Mononuclear cell (primary cell): ENCODE measurements around the gene WNT7B. TPM values are rescaled to one million over a fixed set of nuclear protein-coding genes. Genes with fewer than 3 reads are reported as not detected.

Experiments
- H3K27me3 ChIP-seq: 2 replicates; pipeline ENCODE4 v1.6.0; 2011; ENCODE audit warnings: low read length, control low read depth; ENCODE audit not compliant: insufficient read depth
- H3K4me1 ChIP-seq: 2 replicates; pipeline ENCODE4 v1.5.1; 2011; ENCODE audit warnings: mild to moderate bottlenecking, low read length, control low read depth; ENCODE audit not compliant: insufficient read depth
- H3K4me3 ChIP-seq: 2 replicates; pipeline ENCODE4 v1.5.1; 2011; ENCODE audit warnings: mild to moderate bottlenecking, low read length, moderate library complexity
- H3K9me3 ChIP-seq: 2 replicates; pipeline ENCODE4 v1.5.1; 2011; ENCODE audit warnings: low read depth, mild to moderate bottlenecking, control low read depth, low read length
- total RNA-seq: library from RNA; depleted of rRNA; stranded (reverse); fragments of >200 nt; gene quantifications from one replicate; pipeline ENCODE4 v1.2.3, GENCODE V29; 2012

The WNT7B gene
- total RNA-seq, 1 donor = not detected

GRCh38 chr22:45895436-45896152 lies 81.4 kb downstream of the WNT7B start:
- no peak overlapping the region for H3K4me3 ChIP-seq
- no peaks in the 10 kb centered on the region for H3K27me3 ChIP-seq
- no peaks in the 10 kb centered on the region for H3K9me3 ChIP-seq
- no peaks in the 10 kb centered on the region for H3K4me1 ChIP-seq

GRCh38 chr22:45893516-45893915 lies 83.4 kb downstream of the WNT7B start:
- Histone ChIP-seq H3K27me3 (no peaks in the 10 kb centered on the region), H3K4me3 (no peak overlapping the region), H3K4me1 (no peaks in the 10 kb centered on the region), H3K9me3 (no peaks in the 10 kb centered on the region)

GRCh38 chr22:45892681-45893461 lies 84.1 kb downstream of the WNT7B start:
- H3K4me3 ChIP-seq = no peak overlapping the region
- no peaks in the 10 kb centered on the region for H3K27me3 ChIP-seq
- H3K4me1 ChIP-seq = no peaks in the 10 kb centered on the region
- H3K9me3 ChIP-seq = no peaks in the 10 kb centered on the region

GRCh38 chr22:45891996-45892621 lies 84.9 kb downstream of the WNT7B start:
- H3K9me3 ChIP-seq = no peaks in the 10 kb centered on the region
- no peaks in the 10 kb centered on the region for H3K4me1 ChIP-seq
- H3K4me3 ChIP-seq = no peak overlapping the region
- H3K27me3 ChIP-seq = no peaks in the 10 kb centered on the region

GRCh38 chr22:45891471-45891995 lies 85.4 kb downstream of the WNT7B start:
- Histone ChIP-seq H3K27me3 (no peaks in the 10 kb centered on the region), H3K9me3 (no peaks in the 10 kb centered on the region), H3K4me1 (no peaks in the 10 kb centered on the region), H3K4me3 (no peak overlapping the region)

GRCh38 chr22:45891021-45891421 lies 85.9 kb downstream of the WNT7B start:
- no peaks in the 10 kb centered on the region for H3K9me3 ChIP-seq
- no peaks in the 10 kb centered on the region for H3K27me3 ChIP-seq
- H3K4me1 ChIP-seq = no peaks in the 10 kb centered on the region
- H3K4me3 ChIP-seq = no peak overlapping the region

GRCh38 chr22:45890351-45890635 lies 86.7 kb downstream of the WNT7B start:
- Histone ChIP-seq H3K27me3 (no peaks in the 10 kb centered on the region), H3K9me3 (no peaks in the 10 kb centered on the region), H3K4me3 (no peak overlapping the region), H3K4me1 (no peaks in the 10 kb centered on the region)

- H3K4me1 ChIP-seq = no peaks in the 10 kb centered on the region
- no peaks in the 10 kb centered on the region for H3K9me3 ChIP-seq
- H3K27me3 ChIP-seq = no peaks in the 10 kb centered on the region
- H3K4me3 ChIP-seq = no peak overlapping the region
These were observed 87.2 kb downstream of the WNT7B start for GRCh38 chr22:45889539-45890350.

- H3K4me1 ChIP-seq = no peaks in the 10 kb centered on the region
- H3K9me3 ChIP-seq = no peaks in the 10 kb centered on the region
- no peak overlapping the region for H3K4me3 ChIP-seq
- H3K27me3 ChIP-seq = no peaks in the 10 kb centered on the region
These were observed 87.8 kb downstream of the WNT7B start for GRCh38 chr22:45889093-45889538.

GRCh38 chr22:45888221-45889092 lies 88.5 kb downstream of the WNT7B start:
- no peaks in the 10 kb centered on the region for H3K4me1 ChIP-seq
- no peak overlapping the region for H3K4me3 ChIP-seq
- no peaks in the 10 kb centered on the region for H3K9me3 ChIP-seq
- H3K27me3 ChIP-seq = no peaks in the 10 kb centered on the region

GRCh38 chr22:45887202-45888131 lies 89.5 kb downstream of the WNT7B start:
- H3K27me3 ChIP-seq = no peaks in the 10 kb centered on the region
- no peak overlapping the region for H3K4me3 ChIP-seq
- H3K4me1 ChIP-seq = no peaks in the 10 kb centered on the region
- H3K9me3 ChIP-seq = no peaks in the 10 kb centered on the region

- Histone ChIP-seq H3K4me1 (no peaks in the 10 kb centered on the region), H3K9me3 (no peaks in the 10 kb centered on the region), H3K27me3 (peaks cover under 1% of the 10 kb centered on the region), H3K4me3 (no peak overlapping the region)
These were observed 90.4 kb downstream of the WNT7B start for GRCh38 chr22:45886540-45886939.

- no peaks in the 10 kb centered on the region for H3K4me1 ChIP-seq
- peaks cover 6% of the 10 kb centered on the region for H3K27me3 ChIP-seq
- H3K9me3 ChIP-seq = no peaks in the 10 kb centered on the region
- no peak overlapping the region for H3K4me3 ChIP-seq
These were observed 91.0 kb downstream of the WNT7B start for GRCh38 chr22:45885941-45886395.
